GM12874 (cell line): ENCODE results near the gene R3HDML.

Experiments
- TF ChIP-seq, protein P1 (sequence below): IDR thresholded peaks from 2 replicates; pipeline ENCODE4 v1.5.1; 2011; ENCODE audit warnings: low read depth, mild to moderate bottlenecking, control low read depth, low read length, moderate library complexity; ENCODE audit not compliant: insufficient read depth

The R3HDML gene

DNA sequence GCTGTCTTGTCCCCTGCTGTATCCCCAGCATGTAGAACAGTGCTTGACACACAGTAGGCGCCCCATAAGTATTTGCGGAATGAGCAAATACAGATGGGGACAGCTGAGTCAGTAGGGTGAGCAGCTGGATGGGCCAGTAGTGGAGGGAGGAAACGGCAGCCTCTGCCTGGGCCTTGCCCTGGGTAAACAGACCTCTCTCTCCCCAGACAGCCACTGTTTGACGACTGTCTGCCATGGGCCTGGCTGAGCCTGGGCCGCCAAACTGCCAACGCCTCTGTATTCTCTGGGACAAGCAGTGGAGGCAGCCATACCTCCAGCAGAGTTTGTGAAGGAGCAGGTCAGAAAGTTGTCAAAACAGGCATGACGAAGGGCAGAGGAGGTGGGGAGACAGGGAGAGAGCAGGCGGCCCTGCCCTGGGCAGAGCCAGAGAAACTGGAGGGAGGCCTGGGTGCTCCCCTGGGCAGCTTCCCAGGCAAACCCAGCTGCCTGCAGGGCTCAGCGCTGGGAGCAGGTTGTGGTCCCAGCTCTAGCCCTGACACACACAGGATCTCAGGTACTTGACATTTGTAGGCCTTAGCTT is 33.9 kb downstream of the R3HDML start:
- TF ChIP-seq, protein P1, sequence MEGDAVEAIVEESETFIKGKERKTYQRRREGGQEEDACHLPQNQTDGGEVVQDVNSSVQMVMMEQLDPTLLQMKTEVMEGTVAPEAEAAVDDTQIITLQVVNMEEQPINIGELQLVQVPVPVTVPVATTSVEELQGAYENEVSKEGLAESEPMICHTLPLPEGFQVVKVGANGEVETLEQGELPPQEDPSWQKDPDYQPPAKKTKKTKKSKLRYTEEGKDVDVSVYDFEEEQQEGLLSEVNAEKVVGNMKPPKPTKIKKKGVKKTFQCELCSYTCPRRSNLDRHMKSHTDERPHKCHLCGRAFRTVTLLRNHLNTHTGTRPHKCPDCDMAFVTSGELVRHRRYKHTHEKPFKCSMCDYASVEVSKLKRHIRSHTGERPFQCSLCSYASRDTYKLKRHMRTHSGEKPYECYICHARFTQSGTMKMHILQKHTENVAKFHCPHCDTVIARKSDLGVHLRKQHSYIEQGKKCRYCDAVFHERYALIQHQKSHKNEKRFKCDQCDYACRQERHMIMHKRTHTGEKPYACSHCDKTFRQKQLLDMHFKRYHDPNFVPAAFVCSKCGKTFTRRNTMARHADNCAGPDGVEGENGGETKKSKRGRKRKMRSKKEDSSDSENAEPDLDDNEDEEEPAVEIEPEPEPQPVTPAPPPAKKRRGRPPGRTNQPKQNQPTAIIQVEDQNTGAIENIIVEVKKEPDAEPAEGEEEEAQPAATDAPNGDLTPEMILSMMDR: no peak

DNA sequence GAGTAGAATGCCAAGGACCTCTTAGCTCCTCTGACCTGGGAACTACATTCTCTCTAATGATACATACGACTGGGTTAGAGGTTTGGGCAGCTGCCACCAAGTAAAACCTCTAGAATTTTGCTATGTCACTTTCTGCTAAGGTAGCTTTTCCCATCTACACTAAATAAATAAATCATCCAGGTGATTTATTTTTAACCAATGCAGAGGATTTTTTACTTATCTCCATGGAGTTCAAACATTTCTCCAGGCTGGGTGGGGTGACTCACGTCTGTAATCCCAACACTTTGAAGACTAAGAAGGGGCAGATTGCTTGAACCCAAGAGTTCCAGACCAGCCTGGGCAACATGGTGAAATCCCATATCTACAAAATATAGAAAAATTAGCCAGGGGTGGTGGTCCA is 45.8 kb downstream of the R3HDML start:
- TF ChIP-seq, protein P1: no peak

DNA sequence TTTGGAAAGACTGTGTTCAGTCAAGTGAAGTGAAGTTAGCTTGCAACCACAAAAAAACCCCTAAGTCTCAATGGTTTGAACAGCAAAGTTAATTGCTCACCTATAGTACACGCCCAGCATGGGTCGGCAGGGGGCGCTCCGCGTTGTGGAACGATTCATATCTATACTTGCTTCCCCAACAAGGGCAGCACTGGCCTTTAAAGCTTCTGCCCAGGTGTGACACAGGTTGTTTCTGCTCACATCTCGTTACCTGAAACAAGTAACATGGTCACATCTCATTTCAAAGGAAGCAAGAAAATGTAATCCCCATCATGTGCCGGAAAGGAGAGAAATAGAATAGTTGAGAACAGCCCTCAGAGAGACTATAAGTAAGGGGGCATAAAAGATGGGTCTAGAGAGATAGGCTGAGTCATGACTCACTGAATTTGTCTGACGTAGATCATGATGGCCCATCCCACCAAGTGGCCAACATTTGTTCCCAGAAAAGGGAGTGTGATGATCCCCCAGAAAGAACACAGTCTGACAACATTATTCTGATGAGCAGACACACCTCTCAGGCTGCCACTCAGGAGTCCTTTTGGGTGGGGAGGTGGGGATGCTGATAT is 47.7 kb downstream of the R3HDML start:
- TF ChIP-seq, protein P1: peak; percentile 88

DNA sequence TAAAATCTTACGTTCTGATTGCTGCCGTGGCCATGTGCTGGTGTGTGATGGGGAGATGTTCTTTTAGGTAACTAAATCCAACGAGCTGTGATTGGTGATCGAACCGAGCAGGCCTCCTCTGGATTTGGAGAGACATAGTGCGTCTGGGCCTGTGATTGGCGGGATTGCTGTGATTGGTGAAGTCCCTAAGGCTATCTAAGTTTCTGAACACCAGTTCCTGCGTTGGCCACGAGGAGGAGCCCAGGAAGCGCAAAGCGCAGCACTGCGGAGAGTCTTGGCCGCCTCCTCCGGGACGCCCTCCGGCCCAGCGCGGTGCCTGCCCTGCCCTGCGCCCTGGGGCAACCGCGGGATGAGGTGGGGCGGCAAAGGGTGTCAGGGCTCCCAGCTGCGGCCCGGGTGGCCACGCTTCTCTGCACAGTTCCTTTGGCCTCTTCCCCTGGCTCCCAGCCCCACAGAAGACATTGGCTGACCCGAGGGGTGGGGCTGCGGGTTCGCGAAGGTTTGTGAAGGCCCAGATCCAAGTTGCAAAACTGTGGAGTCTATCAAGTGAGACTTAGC is 51.7 kb downstream of the R3HDML start:
- TF ChIP-seq, protein P1: peak; percentile 88

DNA sequence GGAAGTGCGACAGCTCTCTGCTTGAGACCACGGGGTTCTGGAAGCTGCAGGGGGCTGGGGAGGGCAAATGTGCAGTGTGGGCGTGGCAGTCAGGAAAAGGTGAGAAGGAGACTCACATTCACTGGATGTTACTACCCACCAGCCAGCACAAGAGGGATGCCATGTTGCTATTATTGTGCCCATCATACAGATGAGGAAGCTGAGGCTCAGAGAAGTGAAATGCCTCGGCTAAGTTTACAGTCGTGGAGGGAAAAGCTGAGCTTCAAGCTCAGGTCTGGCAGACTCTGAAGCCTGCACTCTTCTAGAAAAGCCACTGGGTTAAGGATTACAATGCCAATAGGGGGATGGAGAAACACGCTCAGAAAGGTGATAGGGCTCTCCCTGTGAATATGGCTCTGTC is 53.0 kb downstream of the R3HDML start:
- TF ChIP-seq, protein P1: no peak

DNA sequence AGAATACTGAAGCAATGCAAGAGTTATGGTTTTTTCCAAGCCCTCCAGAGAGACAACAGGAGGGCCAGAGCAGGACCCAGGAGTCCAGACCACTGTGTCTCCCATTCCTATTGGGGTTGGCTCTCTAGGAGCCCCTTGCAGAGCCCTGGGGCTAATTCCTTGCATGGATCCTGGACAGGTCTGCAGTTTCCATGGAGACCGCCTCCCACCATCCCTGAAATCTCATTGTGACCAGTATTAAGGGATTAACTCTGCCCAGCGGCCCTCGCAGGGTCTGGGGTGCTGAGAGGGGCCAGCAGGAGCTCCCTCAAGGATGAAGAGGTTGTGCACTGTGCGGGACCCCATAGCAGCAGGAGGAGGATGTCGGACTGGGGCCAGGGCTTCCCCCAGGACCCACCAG is 53.4 kb downstream of the R3HDML start:
- TF ChIP-seq, protein P1: no peak

DNA sequence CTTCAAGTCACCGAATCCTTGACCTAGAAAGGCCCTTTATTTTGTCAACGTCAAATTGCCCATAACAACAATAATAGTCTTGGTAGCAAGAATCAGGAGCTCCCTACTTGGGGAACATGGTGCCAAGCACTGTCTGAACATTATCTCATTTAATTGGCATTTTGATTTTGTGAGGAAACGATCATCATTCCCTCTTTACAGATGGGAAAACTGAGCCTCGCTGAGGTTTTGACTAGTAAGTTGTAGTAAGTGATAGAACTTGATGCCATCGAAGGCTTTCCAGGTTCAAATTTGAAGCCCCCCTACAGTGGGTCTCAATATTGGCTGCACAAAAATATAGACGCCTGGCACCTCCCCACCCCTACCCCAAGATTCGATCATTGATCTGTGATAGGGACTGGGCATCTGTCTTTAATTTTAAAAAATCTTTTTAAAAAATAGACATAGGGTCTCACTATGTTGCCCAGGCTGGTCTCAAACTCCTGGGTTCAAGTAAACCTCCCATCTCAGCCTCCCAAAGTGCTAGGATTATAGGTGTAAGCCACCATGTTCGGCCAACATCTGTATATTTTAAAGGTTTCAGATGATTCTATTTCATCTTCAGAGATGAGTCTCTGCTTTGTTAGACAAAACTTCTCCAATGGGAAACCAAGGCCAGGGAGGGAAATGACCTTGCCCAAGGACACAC is 55.4 kb downstream of the R3HDML start:
- TF ChIP-seq, protein P1: no peak
